ENCODE measurements around the gene C19orf12.

The C19orf12 gene

DNA sequence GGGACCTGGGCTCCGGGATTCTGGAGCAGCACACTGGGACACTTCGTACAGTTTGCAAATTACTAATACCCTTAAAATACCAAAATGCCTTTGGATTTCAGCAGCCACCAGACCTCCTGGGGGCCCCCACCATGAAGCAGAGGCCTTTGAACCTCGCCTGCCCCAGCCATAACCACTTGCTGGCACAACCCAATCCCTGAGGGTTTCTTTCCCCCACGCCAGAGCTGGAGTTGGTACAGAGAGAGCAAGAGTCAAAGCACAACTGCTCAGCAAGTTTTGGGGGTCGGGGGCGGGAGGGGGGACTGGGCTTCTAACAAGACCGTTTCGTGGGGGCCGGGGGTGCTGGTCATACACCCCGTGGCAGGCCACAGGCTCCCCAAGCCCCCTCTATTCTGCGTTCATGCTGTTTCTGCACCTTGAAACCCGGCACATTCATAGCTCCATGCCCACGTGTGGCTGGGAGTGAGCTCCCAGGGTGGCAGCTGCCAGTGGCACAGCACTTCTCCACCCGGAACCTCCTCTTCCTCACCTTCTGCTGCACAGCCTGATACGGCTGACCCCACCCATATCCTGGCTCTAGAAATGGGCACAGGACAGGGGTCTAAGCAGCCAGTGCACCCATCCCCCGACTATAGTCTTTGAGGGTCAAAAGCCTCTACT, 32.7 kb downstream of the C19orf12 start:
- no peak overlapping the region for H3K4me3 ChIP-seq
- H3K27me3 ChIP-seq (ENCODE audit: low read depth) = no peaks in the 10 kb centered on the region
- no peaks in the 10 kb centered on the region; the same call in 1 of the 2 replicates for H3K4me1 ChIP-seq
- H3K36me3 ChIP-seq (replicated peaks) = no peaks in the 10 kb centered on the region
- in situ Hi-C loops (cut with MboI; ENCODE audit: low sequenced_read_pairs) = loop anchor here (25.0 kb wide), 1 partner anchor 470 kb away; the partner anchor contains the start of gene UQCRFS1
- H3K9me3 ChIP-seq = no peaks in the 10 kb centered on the region
- DNase-seq (ENCODE audit: low spot score in 2 of 2) = no peak

GRCh38 chr19:29681422-29682235, 33.4 kb downstream of the C19orf12 start:
- H3K4me1 ChIP-seq = no peaks in the 10 kb centered on the region; the same call in 1 of the 2 replicates
- no peaks in the 10 kb centered on the region; the same call in 1 of the 2 replicates for H3K36me3 ChIP-seq (replicated peaks)
- in situ Hi-C loops (cut with MboI; ENCODE audit: low sequenced_read_pairs) = loop anchor here (25.0 kb wide), 1 partner anchor 469 kb away; the partner anchor contains the start of gene UQCRFS1
- no peaks in the 10 kb centered on the region for H3K27me3 ChIP-seq (ENCODE audit: low read depth)
- no peak for DNase-seq (ENCODE audit: low spot score in 2 of 2)
- H3K4me3 ChIP-seq = no peak overlapping the region
- no peaks in the 10 kb centered on the region for H3K9me3 ChIP-seq

DNA sequence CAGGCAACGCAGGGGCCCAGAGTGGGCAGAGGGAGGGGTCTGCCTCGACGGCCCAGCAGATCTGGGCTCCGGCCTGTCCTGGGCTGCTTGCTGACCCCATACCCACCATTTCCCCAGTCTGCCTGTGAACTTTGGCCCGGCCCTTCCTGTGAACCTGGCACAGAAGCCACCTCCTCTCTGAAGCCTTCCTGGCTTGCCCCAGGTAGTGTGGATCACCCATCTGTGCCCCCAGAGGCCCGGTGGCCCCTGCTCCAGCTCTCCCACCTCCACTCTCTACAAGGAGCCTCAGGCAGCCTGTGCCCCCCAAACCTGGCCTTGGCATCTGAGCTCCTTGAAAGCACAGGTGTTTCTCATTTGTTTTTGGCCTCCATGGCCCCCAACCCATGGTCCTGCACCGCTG, 34.1 kb downstream of the C19orf12 start:
- Histone ChIP-seq H3K9me3 (no peaks in the 10 kb centered on the region), H3K4me1 (no peaks in the 10 kb centered on the region; the same call in 1 of the 2 replicates), H3K27me3 (ENCODE audit: low read depth) (no peaks in the 10 kb centered on the region), H3K4me3 (no peak overlapping the region), H3K36me3 (replicated peaks) (no peaks in the 10 kb centered on the region; the same call in 1 of the 2 replicates)
- in situ Hi-C loops (cut with MboI; ENCODE audit: low sequenced_read_pairs) = loop anchor here (25.0 kb wide), 1 partner anchor 469 kb away; the partner anchor contains the start of gene UQCRFS1
- DNase-seq (ENCODE audit: low spot score in 2 of 2) = no peak

GRCh38 chr19:29680447-29680846, 34.6 kb downstream of the C19orf12 start:
- peaks cover 2% of the 10 kb centered on the region; the same call in 1 of the 2 replicates for H3K36me3 ChIP-seq (replicated peaks)
- no peaks in the 10 kb centered on the region; the same call in 1 of the 2 replicates for H3K4me1 ChIP-seq
- no peaks in the 10 kb centered on the region for H3K27me3 ChIP-seq (ENCODE audit: low read depth)
- no peak for DNase-seq (ENCODE audit: low spot score in 2 of 2)
- in situ Hi-C loops (cut with MboI; ENCODE audit: low sequenced_read_pairs) = loop anchor here (25.0 kb wide), 1 partner anchor 468 kb away; the partner anchor contains the start of gene UQCRFS1
- no peak overlapping the region for H3K4me3 ChIP-seq
- no peaks in the 10 kb centered on the region for H3K9me3 ChIP-seq

DNA sequence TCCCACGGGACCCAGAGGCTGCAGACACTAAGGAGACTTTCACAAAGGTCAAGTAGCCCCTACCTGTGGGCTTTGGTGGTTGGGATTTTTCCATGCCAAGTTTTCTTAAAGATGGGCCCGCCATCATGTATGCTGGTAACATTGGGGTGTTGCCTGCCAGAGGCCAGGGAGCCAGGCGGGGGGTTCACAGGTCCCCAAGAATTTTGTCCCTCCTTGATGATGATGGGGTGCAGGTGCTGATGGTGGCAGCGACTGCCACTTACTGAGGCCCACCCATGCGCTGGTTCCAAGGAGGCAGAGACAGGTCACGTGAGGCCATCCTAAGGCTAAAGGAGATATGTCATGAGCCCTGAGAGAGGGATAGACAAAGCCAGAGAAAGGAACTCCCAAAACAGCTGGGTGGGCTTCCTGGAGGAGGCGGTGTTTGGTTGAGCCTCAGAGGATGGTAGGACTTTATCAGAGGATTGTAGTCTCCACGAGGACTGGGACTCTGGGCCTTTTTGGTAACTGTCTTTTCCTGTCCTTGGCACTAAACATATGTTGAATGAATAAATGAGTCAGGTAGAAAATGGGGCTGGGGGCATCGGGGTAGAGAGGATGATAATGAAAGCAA, 35.4 kb downstream of the C19orf12 start:
- in situ Hi-C loops (cut with MboI; ENCODE audit: low sequenced_read_pairs) = loop anchor here (25.0 kb wide), 1 partner anchor 467 kb away; the partner anchor contains the start of gene UQCRFS1
- H3K4me3 ChIP-seq = no peak overlapping the region

GRCh38 chr19:29678484-29679106, 36.5 kb downstream of the C19orf12 start:
- Histone ChIP-seq H3K36me3 (replicated peaks) (peaks cover 6% of the 10 kb centered on the region; the same call in 1 of the 2 replicates), H3K27me3 (ENCODE audit: low read depth) (no peaks in the 10 kb centered on the region), H3K4me3 (no peak overlapping the region), H3K9me3 (no peaks in the 10 kb centered on the region), H3K4me1 (no peaks in the 10 kb centered on the region; the same call in 1 of the 2 replicates)
- DNase-seq (ENCODE audit: low spot score in 2 of 2) = no peak
- in situ Hi-C loops (cut with MboI; ENCODE audit: low sequenced_read_pairs) = loop anchor here (25.0 kb wide), 1 partner anchor 466 kb away; the partner anchor contains the start of gene UQCRFS1

More for the DNA sequence above, 35.4 kb downstream of the C19orf12 start:
- Histone ChIP-seq H3K4me1 (no peaks in the 10 kb centered on the region; the same call in 1 of the 2 replicates), H3K27me3 (ENCODE audit: low read depth) (no peaks in the 10 kb centered on the region), H3K9me3 (no peaks in the 10 kb centered on the region), H3K36me3 (replicated peaks) (peaks cover 6% of the 10 kb centered on the region; the same call in 1 of the 2 replicates)
- no peak for DNase-seq (ENCODE audit: low spot score in 2 of 2)

GRCh38 chr19:29677001-29677817, 37.9 kb downstream of the C19orf12 start:
- in situ Hi-C loops (cut with MboI; ENCODE audit: low sequenced_read_pairs) = loop anchor here (25.0 kb wide), 1 partner anchor 465 kb away; the partner anchor contains the start of gene UQCRFS1
- H3K4me3 ChIP-seq = no peak overlapping the region

GRCh38 chr19:29676586-29676985, 38.5 kb downstream of the C19orf12 start:
- Histone ChIP-seq H3K36me3 (replicated peaks) (peaks cover 6% of the 10 kb centered on the region; the same call in 1 of the 2 replicates), H3K4me3 (no peak overlapping the region), H3K4me1 (no peaks in the 10 kb centered on the region), H3K27me3 (ENCODE audit: low read depth) (no peaks in the 10 kb centered on the region), H3K9me3 (no peaks in the 10 kb centered on the region)
- DNase-seq (ENCODE audit: low spot score in 2 of 2) = no peak
- in situ Hi-C loops (cut with MboI; ENCODE audit: low sequenced_read_pairs) = loop anchor here (25.0 kb wide), 1 partner anchor 464 kb away; the partner anchor contains the start of gene UQCRFS1

More at GRCh38 chr19:29677001-29677817, 37.9 kb downstream of the C19orf12 start:
- Histone ChIP-seq H3K27me3 (ENCODE audit: low read depth) (no peaks in the 10 kb centered on the region), H3K36me3 (replicated peaks) (peaks cover 6% of the 10 kb centered on the region; the same call in 1 of the 2 replicates), H3K4me1 (no peaks in the 10 kb centered on the region), H3K9me3 (no peaks in the 10 kb centered on the region)
- DNase-seq (ENCODE audit: low spot score in 2 of 2) = no peak

DNA sequence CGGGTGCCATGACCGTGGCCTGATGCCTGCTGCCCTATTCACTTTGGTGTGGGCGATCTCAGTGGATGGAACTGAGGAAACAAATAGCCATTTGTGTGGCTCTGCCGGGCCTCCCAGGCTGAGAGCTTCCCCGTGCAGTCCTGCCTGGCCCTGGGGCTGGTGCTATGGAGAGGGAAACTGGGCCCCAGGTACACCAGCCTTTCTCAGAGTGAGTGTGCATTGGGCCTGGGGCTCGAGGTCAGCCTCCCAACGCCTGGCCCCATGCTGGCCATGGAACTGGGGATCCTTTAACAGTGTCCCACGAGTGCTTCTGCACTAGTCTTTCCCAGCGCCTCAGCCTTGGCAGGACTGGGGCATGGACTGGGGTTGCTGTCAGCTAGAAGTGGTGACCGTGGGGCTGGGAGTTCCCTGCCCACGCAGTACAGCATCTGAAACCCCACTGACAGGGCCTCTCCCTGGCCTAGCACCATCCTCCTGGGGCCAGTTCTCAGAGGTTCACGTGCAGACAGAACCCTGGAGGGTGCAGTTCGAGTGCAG, 39.3 kb downstream of the C19orf12 start:
- peaks cover 6% of the 10 kb centered on the region; the same call in 1 of the 2 replicates for H3K36me3 ChIP-seq (replicated peaks)
- H3K27me3 ChIP-seq (ENCODE audit: low read depth) = no peaks in the 10 kb centered on the region
- DNase-seq (ENCODE audit: low spot score in 2 of 2) = no peak
- no peak overlapping the region for H3K4me3 ChIP-seq
- H3K9me3 ChIP-seq = no peaks in the 10 kb centered on the region
- no peaks in the 10 kb centered on the region for H3K4me1 ChIP-seq
- in situ Hi-C loops (cut with MboI; ENCODE audit: low sequenced_read_pairs) = loop anchor here (25.0 kb wide), 1 partner anchor 463 kb away; the partner anchor contains the start of gene UQCRFS1

GRCh38 chr19:29675120-29675649, 39.9 kb downstream of the C19orf12 start:
- H3K9me3 ChIP-seq = no peaks in the 10 kb centered on the region
- no peak overlapping the region for H3K4me3 ChIP-seq
- in situ Hi-C loops (cut with MboI; ENCODE audit: low sequenced_read_pairs) = loop anchor here (25.0 kb wide), 1 partner anchor 463 kb away; the partner anchor contains the start of gene UQCRFS1
- peaks cover 6% of the 10 kb centered on the region; the same call in 1 of the 2 replicates for H3K36me3 ChIP-seq (replicated peaks)
- DNase-seq (ENCODE audit: low spot score in 2 of 2) = no peak
- H3K4me1 ChIP-seq = no peaks in the 10 kb centered on the region
- H3K27me3 ChIP-seq (ENCODE audit: low read depth) = no peaks in the 10 kb centered on the region

- Histone ChIP-seq H3K36me3 (replicated peaks) (peaks cover 6% of the 10 kb centered on the region; the same call in 1 of the 2 replicates), H3K4me3 (no peak overlapping the region), H3K9me3 (no peaks in the 10 kb centered on the region), H3K27me3 (ENCODE audit: low read depth) (no peaks in the 10 kb centered on the region), H3K4me1 (no peaks in the 10 kb centered on the region)
- in situ Hi-C loops (cut with MboI; ENCODE audit: low sequenced_read_pairs) = loop anchor here (25.0 kb wide), 1 partner anchor 462 kb away; the partner anchor contains the start of gene UQCRFS1
- no peak for DNase-seq (ENCODE audit: low spot score in 2 of 2)
Measured at GRCh38 chr19:29674374-29675119, 40.5 kb downstream of the C19orf12 start.

Data from HAP-1 (cell line).